WTC11 (cell line): ENCODE results near the gene LDHB. TPM values are rescaled to one million over a fixed set of nuclear protein-coding genes. Genes with fewer than 3 reads are reported as not detected.

Source experiments
- ATAC-seq: fragments of 200-7000 bp; cut with Tn5 transposase; 2 replicates; pipeline ENCODE4 v1.10.0; 2021; ENCODE audit warnings: mild to moderate bottlenecking, moderate library complexity
- CTCF ChIA-PET: fragments of 300-600 bp; sonication (Branson Sonifier 250); formaldehyde crosslinking; loops from one replicate; lab custom pipeline; 2021; ENCODE audit warnings: antibody characterized with exemption; lab: Charles Lee
- POLR2A ChIA-PET: fragments of 350-600 bp; sonication (Branson Sonifier 250); formaldehyde crosslinking; loops from one replicate; lab custom pipeline; 2021; ENCODE audit warnings: antibody characterized with exemption; lab: Charles Lee
- DNase-seq: peaks from one replicate; pipeline ENCODE4 v3.0.0; 2021; ENCODE audit warnings: low spot score
- H3K27ac Mint-ChIP-seq: 2 replicates; pipeline ENCODE4 v1.8.0; 2021; ENCODE audit warnings: mixed read lengths
- H3K27me3 Mint-ChIP-seq: 2 replicates; pipeline ENCODE4 v1.8.0; 2021; ENCODE audit warnings: low read depth, mild to moderate bottlenecking, moderate library complexity, mixed read lengths
- H3K36me3 Mint-ChIP-seq: 2 replicates; pipeline ENCODE4 v1.8.0; 2021; ENCODE audit warnings: mixed read lengths
- H3K4me1 Mint-ChIP-seq: 2 replicates; pipeline ENCODE4 v1.8.0; 2022; ENCODE audit warnings: mixed read lengths
- H3K4me3 Mint-ChIP-seq: 2 replicates; pipeline ENCODE4 v1.8.0; 2021; ENCODE audit warnings: mild to moderate bottlenecking, moderate library complexity, mixed read lengths
- H3K9me3 Mint-ChIP-seq: 2 replicates; pipeline ENCODE4 v1.8.0; 2021; ENCODE audit warnings: mixed read lengths
- CTCF ChIP-seq: fragments of 200-600 bp; IDR thresholded peaks from 2 replicates; pipeline ENCODE4 v1.8.0; 2022; ENCODE audit warnings: antibody characterized with exemption
- ELF4 ChIP-seq: sonication (generic); formaldehyde crosslinking; IDR thresholded peaks from 2 replicates; pipeline ENCODE4 v1.8.1; 2022; ENCODE audit warnings: low read depth, mild to moderate bottlenecking, moderate library complexity, missing genetic modification reagents
- GTF2I ChIP-seq: fragments of 250-450 bp; sonication (Bioruptor Pico); conservative IDR thresholded peaks from 2 replicates; pipeline ENCODE4 v1.4.0; 2021; ENCODE audit warnings: mild to moderate bottlenecking
- HMGA2 ChIP-seq: fragments of 250-450 bp; sonication (Bioruptor Pico); IDR thresholded peaks from 2 replicates; pipeline ENCODE4 v1.4.0; 2021; ENCODE audit warnings: mild to moderate bottlenecking, moderate library complexity
- MAX ChIP-seq: sonication (generic); formaldehyde crosslinking; IDR thresholded peaks from 2 replicates; pipeline ENCODE4 v1.8.0; 2022; ENCODE audit warnings: mild to moderate bottlenecking, missing genetic modification reagents
- MXD4 ChIP-seq: fragments of 250-450 bp; sonication (Bioruptor Pico); IDR thresholded peaks from 2 replicates; pipeline ENCODE4 v1.8.0; 2021; ENCODE audit warnings: mild to moderate bottlenecking, moderate library complexity, borderline replicate concordance
- MYBL2 ChIP-seq: sonication (generic); formaldehyde crosslinking; IDR thresholded peaks from 2 replicates; pipeline ENCODE4 v1.8.1; 2023; ENCODE audit warnings: mild to moderate bottlenecking, moderate library complexity, missing genetic modification reagents
- NFE2L1 ChIP-seq: sonication (generic); formaldehyde crosslinking; IDR thresholded peaks from 2 replicates; pipeline ENCODE4 v1.8.1; 2023; ENCODE audit warnings: missing genetic modification reagents
- RELA ChIP-seq: sonication (generic); formaldehyde crosslinking; IDR thresholded peaks from 2 replicates; pipeline ENCODE4 v1.8.1; 2022; ENCODE audit warnings: missing genetic modification reagents, mild to moderate bottlenecking, borderline replicate concordance
- SOX15 ChIP-seq: fragments of 250-450 bp; sonication (Bioruptor Pico); IDR thresholded peaks from 2 replicates; pipeline ENCODE4 v1.9.0; 2021; ENCODE audit warnings: mild to moderate bottlenecking
- SP1 ChIP-seq: sonication (generic); formaldehyde crosslinking; conservative IDR thresholded peaks from 2 replicates; pipeline ENCODE4 v1.8.1; 2022; ENCODE audit warnings: missing genetic modification reagents
- TEAD1 ChIP-seq: sonication (generic); formaldehyde crosslinking; IDR thresholded peaks from 2 replicates; pipeline ENCODE4 v1.8.0; 2022; ENCODE audit warnings: mild to moderate bottlenecking, missing genetic modification reagents
- TEAD4 ChIP-seq: sonication (generic); formaldehyde crosslinking; IDR thresholded peaks from 2 replicates; pipeline ENCODE4 v1.8.0; 2022; ENCODE audit warnings: mild to moderate bottlenecking, missing genetic modification reagents
- TP53 ChIP-seq: sonication (generic); formaldehyde crosslinking; IDR thresholded peaks from 2 replicates; pipeline ENCODE4 v1.8.1; 2023; ENCODE audit warnings: mild to moderate bottlenecking, missing genetic modification reagents
- ZNF138 ChIP-seq: sonication (generic); formaldehyde crosslinking; conservative IDR thresholded peaks from 2 replicates; pipeline ENCODE4 v1.8.1; 2022; ENCODE audit warnings: mild to moderate bottlenecking, moderate library complexity, missing genetic modification reagents
- ZNF263 ChIP-seq: sonication (generic); formaldehyde crosslinking; IDR thresholded peaks from 2 replicates; pipeline ENCODE4 v1.8.1; 2022; ENCODE audit warnings: low read depth, mild to moderate bottlenecking, moderate library complexity, missing genetic modification reagents
- total RNA-seq: library from RNA; stranded (reverse); gene quantifications from 3 replicates; pipeline ENCODE4 v1.2.3, GENCODE V29; 2021
- TF ChIP-seq, protein P1 (sequence below): fragments of 250-450 bp; sonication (Bioruptor Pico); IDR thresholded peaks from 2 replicates; pipeline ENCODE4 v1.9.0; 2021; ENCODE audit warnings: mild to moderate bottlenecking
- TF ChIP-seq, protein P2 (sequence below): sonication (generic); formaldehyde crosslinking; IDR thresholded peaks from 2 replicates; pipeline ENCODE4 v1.8.1; 2022; ENCODE audit warnings: low read depth, mild to moderate bottlenecking, moderate library complexity, missing genetic modification reagents, borderline replicate concordance
- TF ChIP-seq, protein P3 (sequence below): sonication (generic); formaldehyde crosslinking; IDR thresholded peaks from 2 replicates; pipeline ENCODE4 v1.8.0; 2022; ENCODE audit warnings: mild to moderate bottlenecking, missing genetic modification reagents
- TF ChIP-seq, protein P4 (sequence below): sonication (generic); formaldehyde crosslinking; IDR thresholded peaks from 2 replicates; pipeline ENCODE4 v1.8.0; 2022; ENCODE audit warnings: mild to moderate bottlenecking, missing genetic modification reagents

Gene LDHB
- total RNA-seq, 1 experiment from 2014 or later, result 1,504 TPM

- TF ChIP-seq, protein P1, sequence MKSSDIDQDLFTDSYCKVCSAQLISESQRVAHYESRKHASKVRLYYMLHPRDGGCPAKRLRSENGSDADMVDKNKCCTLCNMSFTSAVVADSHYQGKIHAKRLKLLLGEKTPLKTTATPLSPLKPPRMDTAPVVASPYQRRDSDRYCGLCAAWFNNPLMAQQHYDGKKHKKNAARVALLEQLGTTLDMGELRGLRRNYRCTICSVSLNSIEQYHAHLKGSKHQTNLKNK (CRISPR knock-in tag), result no peak
- TF ChIP-seq ZNF138 (CRISPR knock-in tag) (no peak), SOX15 (CRISPR knock-in tag) (no peak), ZNF263 (no peak), TEAD1 (no peak), ELF4 (CRISPR knock-in tag) (no peak), RELA (CRISPR knock-in tag) (no peak)
- TF ChIP-seq, protein P2, sequence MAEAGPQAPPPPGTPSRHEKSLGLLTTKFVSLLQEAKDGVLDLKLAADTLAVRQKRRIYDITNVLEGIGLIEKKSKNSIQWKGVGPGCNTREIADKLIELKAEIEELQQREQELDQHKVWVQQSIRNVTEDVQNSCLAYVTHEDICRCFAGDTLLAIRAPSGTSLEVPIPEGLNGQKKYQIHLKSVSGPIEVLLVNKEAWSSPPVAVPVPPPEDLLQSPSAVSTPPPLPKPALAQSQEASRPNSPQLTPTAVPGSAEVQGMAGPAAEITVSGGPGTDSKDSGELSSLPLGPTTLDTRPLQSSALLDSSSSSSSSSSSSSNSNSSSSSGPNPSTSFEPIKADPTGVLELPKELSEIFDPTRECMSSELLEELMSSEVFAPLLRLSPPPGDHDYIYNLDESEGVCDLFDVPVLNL (CRISPR knock-in tag), result no peak
- TF ChIP-seq, all 79 proteins: peak for 0
These were observed 54.9 kb downstream of the LDHB start (continued) for GRCh38 chr12:21602774-21603173.

- H3K36me3 Mint-ChIP-seq, result no peaks in the 10 kb centered on the region
- DNase-seq, result no peak
- ChIA-PET POLR2A (no interaction called here), CTCF (no interaction called here)
- ATAC-seq, result no peak
- H3K4me1 Mint-ChIP-seq, result peaks cover 25% of the 10 kb centered on the region
- TF ChIP-seq NFE2L1 (CRISPR knock-in tag) (no peak), TEAD4 (CRISPR knock-in tag) (no peak)
- H3K27me3 Mint-ChIP-seq, result peaks cover 17% of the 10 kb centered on the region
- H3K4me3 Mint-ChIP-seq, result no peak overlapping the region
- no peaks in the 10 kb centered on the region for H3K9me3 Mint-ChIP-seq
- H3K27ac Mint-ChIP-seq, result no peak overlapping the region
These were observed 57.4 kb downstream of the LDHB start for GRCh38 chr12:21600196-21600595.

- TF ChIP-seq GTF2I (CRISPR knock-in tag) (no peak), CTCF (no peak), MAX (CRISPR knock-in tag) (no peak), HMGA2 (CRISPR knock-in tag) (no peak)
- ATAC-seq (no peak), DNase-seq (no peak)
- no peak overlapping the region for H3K4me3 Mint-ChIP-seq
- H3K27me3 Mint-ChIP-seq, result peaks cover 17% of the 10 kb centered on the region
- H3K36me3 Mint-ChIP-seq, result no peaks in the 10 kb centered on the region
- no peak overlapping the region for H3K27ac Mint-ChIP-seq
- CTCF ChIA-PET, result no interaction called here
- POLR2A ChIA-PET, result no interaction called here
- H3K9me3 Mint-ChIP-seq, result no peaks in the 10 kb centered on the region
- peaks cover 28% of the 10 kb centered on the region for H3K4me1 Mint-ChIP-seq
These were observed 58.3 kb downstream of the LDHB start for GRCh38 chr12:21599143-21599999.

GRCh38 chr12:21598651-21599050 is 59.0 kb downstream of the LDHB start:
- CTCF ChIA-PET, result no interaction called here
- POLR2A ChIA-PET, result no interaction called here
- Mint-ChIP-seq H3K36me3 (no peaks in the 10 kb centered on the region), H3K27ac (no peak overlapping the region), H3K4me3 (no peak overlapping the region), H3K27me3 (peaks cover 17% of the 10 kb centered on the region), H3K4me1 (peaks cover 25% of the 10 kb centered on the region), H3K9me3 (no peaks in the 10 kb centered on the region)
- ATAC-seq, result no peak
- DNase-seq, result no peak
- TF ChIP-seq SP1 (CRISPR knock-in tag), result no peak
- TF ChIP-seq, protein P3, sequence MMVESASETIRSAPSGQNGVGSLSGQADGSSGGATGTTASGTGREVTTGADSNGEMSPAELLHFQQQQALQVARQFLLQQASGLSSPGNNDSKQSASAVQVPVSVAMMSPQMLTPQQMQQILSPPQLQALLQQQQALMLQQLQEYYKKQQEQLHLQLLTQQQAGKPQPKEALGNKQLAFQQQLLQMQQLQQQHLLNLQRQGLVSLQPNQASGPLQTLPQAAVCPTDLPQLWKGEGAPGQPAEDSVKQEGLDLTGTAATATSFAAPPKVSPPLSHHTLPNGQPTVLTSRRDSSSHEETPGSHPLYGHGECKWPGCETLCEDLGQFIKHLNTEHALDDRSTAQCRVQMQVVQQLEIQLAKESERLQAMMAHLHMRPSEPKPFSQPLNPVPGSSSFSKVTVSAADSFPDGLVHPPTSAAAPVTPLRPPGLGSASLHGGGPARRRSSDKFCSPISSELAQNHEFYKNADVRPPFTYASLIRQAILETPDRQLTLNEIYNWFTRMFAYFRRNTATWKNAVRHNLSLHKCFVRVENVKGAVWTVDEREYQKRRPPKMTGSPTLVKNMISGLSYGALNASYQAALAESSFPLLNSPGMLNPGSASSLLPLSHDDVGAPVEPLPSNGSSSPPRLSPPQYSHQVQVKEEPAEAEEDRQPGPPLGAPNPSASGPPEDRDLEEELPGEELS, result no peak
- no peak for TF ChIP-seq TP53 (CRISPR knock-in tag)
- TF ChIP-seq, protein P4, sequence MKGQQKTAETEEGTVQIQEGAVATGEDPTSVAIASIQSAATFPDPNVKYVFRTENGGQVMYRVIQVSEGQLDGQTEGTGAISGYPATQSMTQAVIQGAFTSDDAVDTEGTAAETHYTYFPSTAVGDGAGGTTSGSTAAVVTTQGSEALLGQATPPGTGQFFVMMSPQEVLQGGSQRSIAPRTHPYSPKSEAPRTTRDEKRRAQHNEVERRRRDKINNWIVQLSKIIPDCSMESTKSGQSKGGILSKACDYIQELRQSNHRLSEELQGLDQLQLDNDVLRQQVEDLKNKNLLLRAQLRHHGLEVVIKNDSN, result no peak
- no peak for TF ChIP-seq MYBL2 (CRISPR knock-in tag)
- no peak for TF ChIP-seq MXD4 (CRISPR knock-in tag)
